A673 (cell line): ENCODE data around the gene EEFSEC. TPM values are rescaled to one million over a fixed set of nuclear protein-coding genes. Genes with fewer than 3 reads are reported as not detected.

Source experiments
- BruUV-seq: library from RNA; stranded (reverse); fragments of 400-500 nt; replicated peaks from 2 replicates; lab custom pipeline; 2021; lab: Mats Ljungman, UMichigan
- CTCF ChIA-PET: fragments of 300-600 bp; sonication (Branson Sonifier 250); formaldehyde crosslinking; loops from one replicate; lab custom pipeline; 2022; ENCODE audit warnings: antibody characterized with exemption; lab: Charles Lee
- POLR2A ChIA-PET: fragments of 300-600 bp; sonication (Branson Sonifier 250); formaldehyde crosslinking; loops from one replicate; lab custom pipeline; 2022; ENCODE audit warnings: antibody characterized with exemption; ENCODE audit not compliant: low non-redundant PET; lab: Charles Lee
- DNase-seq: peaks from one replicate; pipeline ENCODE4 v3.0.0-alpha.2; 2015; ENCODE audit warnings: low spot score
- H3K27ac ChIP-seq: fragments of 200-600 bp; sonication (generic); 2 replicates; pipeline ENCODE4 v1.5.1; 2016; ENCODE audit warnings: mixed run types, low read depth, mild to moderate bottlenecking, mixed read lengths, antibody characterized with exemption, low read length; ENCODE audit not compliant: poor library complexity, severe bottlenecking
- H3K27me3 ChIP-seq: fragments of 200-600 bp; sonication (generic); replicated peaks from 2 replicates; pipeline ENCODE4 v1.6.1; 2017; ENCODE audit warnings: mixed run types, low read depth, mild to moderate bottlenecking, mixed read lengths, antibody characterized with exemption, low read length; ENCODE audit not compliant: insufficient read depth, poor library complexity
- H3K36me3 ChIP-seq: fragments of 200-600 bp; sonication (generic); 2 replicates; pipeline ENCODE4 v1.6.1; 2016; ENCODE audit warnings: mixed run types, mild to moderate bottlenecking, mixed read lengths, antibody characterized with exemption, low read length; ENCODE audit not compliant: insufficient read depth, poor library complexity, severe bottlenecking
- H3K4me1 ChIP-seq: fragments of 200-600 bp; sonication (generic); 2 replicates; pipeline ENCODE4 v1.6.1; 2017; ENCODE audit warnings: mixed run types, mild to moderate bottlenecking, mixed read lengths, antibody characterized with exemption, low read length; ENCODE audit not compliant: insufficient read depth, poor library complexity, severe bottlenecking
- H3K4me3 ChIP-seq: fragments of 200-600 bp; sonication (generic); 2 replicates; pipeline ENCODE4 v1.5.1; 2016; ENCODE audit warnings: low read depth, mixed run types, mild to moderate bottlenecking, mixed read lengths, low read length; ENCODE audit not compliant: poor library complexity, severe bottlenecking
- H3K9me3 ChIP-seq: fragments of 200-600 bp; sonication (generic); 2 replicates; pipeline ENCODE4 v1.6.1; 2016; ENCODE audit warnings: mixed run types, low read depth, mild to moderate bottlenecking, mixed read lengths, antibody characterized with exemption, low read length; ENCODE audit not compliant: poor library complexity, severe bottlenecking
- EZH2 ChIP-seq: fragments of 200-600 bp; sonication (generic); IDR thresholded peaks from 2 replicates; pipeline ENCODE4 v1.6.1; 2017; ENCODE audit warnings: borderline replicate concordance, low read depth, mild to moderate bottlenecking, mixed read lengths, antibody characterized with exemption, low read length; ENCODE audit not compliant: poor library complexity, severe bottlenecking
- intact Hi-C: fragments of 100-400 bp; cut with micrococcal nuclease; formaldehyde crosslinking; loops from one replicate; pipeline ENCODE4 v1.10.0; 2022; ENCODE audit not compliant: unreplicated experiment
- total RNA-seq: library from RNA; stranded (reverse); gene quantifications from 2 replicates; pipeline ENCODE4 v1.2.3, GENCODE V29; 2021
- TF ChIP-seq, protein P1 (sequence below): fragments of 300-800, 200-600 bp; sonication (generic); conservative IDR thresholded peaks from 2 replicates; pipeline ENCODE4 v1.5.1; 2017; ENCODE audit warnings: low read depth, mild to moderate bottlenecking, antibody characterized with exemption, low read length, moderate library complexity, mixed read lengths

The EEFSEC gene
- total RNA-seq, 1 experiment from 2014 or later: 19.7 TPM

DNA sequence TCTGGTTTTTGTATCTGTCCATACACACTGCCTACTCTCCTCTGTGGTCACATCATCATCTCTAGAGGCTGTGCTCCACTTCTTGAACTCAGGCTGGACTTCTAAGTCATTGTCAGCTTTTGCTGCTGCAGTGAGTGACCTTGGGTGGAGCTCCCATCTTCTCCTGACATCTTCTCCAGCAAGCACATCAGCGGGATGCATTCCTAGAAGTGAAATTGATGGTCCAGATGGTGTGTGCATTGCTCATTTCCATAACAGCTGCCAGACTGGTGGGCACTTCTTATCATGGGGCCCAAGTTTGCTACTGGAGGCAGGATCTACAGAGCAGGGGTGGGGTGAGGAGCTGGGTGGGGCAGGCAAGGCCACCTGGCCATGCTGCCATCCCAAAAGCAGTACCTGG, 203.5 kb downstream of the EEFSEC start:
- Histone ChIP-seq H3K4me3 (no peak overlapping the region), H3K4me1 (no peaks in the 10 kb centered on the region), H3K9me3 (no peaks in the 10 kb centered on the region), H3K27ac (no peak overlapping the region), H3K36me3 (no peaks in the 10 kb centered on the region), H3K27me3 (no peaks in the 10 kb centered on the region)
- TF ChIP-seq, protein P1, sequence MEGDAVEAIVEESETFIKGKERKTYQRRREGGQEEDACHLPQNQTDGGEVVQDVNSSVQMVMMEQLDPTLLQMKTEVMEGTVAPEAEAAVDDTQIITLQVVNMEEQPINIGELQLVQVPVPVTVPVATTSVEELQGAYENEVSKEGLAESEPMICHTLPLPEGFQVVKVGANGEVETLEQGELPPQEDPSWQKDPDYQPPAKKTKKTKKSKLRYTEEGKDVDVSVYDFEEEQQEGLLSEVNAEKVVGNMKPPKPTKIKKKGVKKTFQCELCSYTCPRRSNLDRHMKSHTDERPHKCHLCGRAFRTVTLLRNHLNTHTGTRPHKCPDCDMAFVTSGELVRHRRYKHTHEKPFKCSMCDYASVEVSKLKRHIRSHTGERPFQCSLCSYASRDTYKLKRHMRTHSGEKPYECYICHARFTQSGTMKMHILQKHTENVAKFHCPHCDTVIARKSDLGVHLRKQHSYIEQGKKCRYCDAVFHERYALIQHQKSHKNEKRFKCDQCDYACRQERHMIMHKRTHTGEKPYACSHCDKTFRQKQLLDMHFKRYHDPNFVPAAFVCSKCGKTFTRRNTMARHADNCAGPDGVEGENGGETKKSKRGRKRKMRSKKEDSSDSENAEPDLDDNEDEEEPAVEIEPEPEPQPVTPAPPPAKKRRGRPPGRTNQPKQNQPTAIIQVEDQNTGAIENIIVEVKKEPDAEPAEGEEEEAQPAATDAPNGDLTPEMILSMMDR: no peak
- TF ChIP-seq EZH2: no peak
- CTCF ChIA-PET: no interaction called here
- intact Hi-C loops: no loop called here
- POLR2A ChIA-PET: no interaction called here
- BruUV-seq: no TSS peak
- DNase-seq: no peak

DNA sequence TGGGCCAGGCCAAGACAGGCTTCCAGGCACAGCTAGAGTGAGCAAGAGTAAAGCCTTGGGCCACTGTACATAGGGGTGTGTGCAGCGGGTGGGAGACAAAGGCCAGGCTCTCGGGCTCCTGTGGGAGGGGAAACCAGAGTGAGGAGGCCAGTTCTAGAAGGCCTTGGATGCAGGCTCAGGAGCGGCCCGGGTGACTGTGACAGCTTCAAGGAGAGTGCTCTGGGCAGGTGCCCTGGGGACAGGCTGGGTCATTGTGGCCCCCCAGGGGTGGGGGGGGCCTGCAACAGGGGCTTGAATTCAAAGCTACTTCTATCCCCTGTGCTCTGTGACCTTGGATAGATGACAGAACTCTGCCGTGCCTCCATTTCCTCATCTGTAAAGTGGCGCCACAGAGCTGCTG, 204.3 kb downstream of the EEFSEC start:
- Histone ChIP-seq H3K27ac (no peak overlapping the region), H3K27me3 (no peaks in the 10 kb centered on the region), H3K4me1 (no peaks in the 10 kb centered on the region), H3K4me3 (no peak overlapping the region), H3K36me3 (no peaks in the 10 kb centered on the region), H3K9me3 (no peaks in the 10 kb centered on the region)
- CTCF ChIA-PET: no interaction called here
- POLR2A ChIA-PET: interaction anchor here (0.7 kb wide), 1 partner anchor 49 kb away, joined by 3 read pairs; no protein-coding TSS in a partner anchor
- intact Hi-C loops: no loop called here
- BruUV-seq: no TSS peak
- no peak for DNase-seq
- TF ChIP-seq, protein P1: no peak
- TF ChIP-seq EZH2: no peak

DNA sequence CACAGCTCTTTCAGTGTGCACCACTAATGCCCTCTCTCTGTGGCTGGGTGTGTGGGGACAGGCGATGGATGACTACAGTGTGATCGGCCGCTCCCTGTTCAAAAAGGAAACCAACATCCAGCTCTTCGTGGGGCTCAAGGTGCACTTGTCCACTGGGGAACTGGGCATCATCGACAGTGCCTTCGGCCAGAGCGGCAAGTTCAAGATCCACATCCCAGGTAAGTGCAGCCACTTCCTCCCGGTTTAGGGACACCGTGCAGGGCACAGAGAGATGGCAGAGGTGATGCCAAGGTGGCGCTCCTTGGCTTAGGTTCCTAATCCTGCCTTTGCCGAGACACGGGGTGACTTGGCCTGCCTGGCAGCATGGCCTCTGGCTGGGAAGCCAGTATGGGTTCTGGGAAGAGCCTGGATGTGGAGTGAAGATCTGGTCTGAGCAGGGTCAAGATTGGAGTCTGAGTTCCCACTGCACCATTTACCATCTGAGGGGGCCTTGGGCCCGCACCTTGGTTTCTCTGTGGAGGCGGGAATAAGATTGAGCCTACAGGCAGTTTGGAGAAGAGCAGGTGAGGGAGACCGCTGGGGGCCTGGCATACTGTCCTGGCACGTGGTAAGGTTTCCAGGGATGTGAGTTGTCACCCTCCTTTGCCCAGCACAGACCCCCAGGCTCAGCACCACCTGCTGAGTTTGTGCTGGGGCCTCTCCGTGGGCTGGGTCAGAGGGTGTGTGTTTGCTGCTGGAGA, 205.0 kb downstream of the EEFSEC start:
- TF ChIP-seq EZH2: no peak
- TF ChIP-seq, protein P1: no peak
- no peak for DNase-seq
- Histone ChIP-seq H3K27me3 (no peaks in the 10 kb centered on the region), H3K36me3 (no peaks in the 10 kb centered on the region), H3K4me1 (no peaks in the 10 kb centered on the region), H3K27ac (no peak overlapping the region), H3K9me3 (no peaks in the 10 kb centered on the region), H3K4me3 (no peak overlapping the region)
- intact Hi-C loops: no loop called here
- ChIA-PET CTCF (no interaction called here), POLR2A (no interaction called here)
- no TSS peak for BruUV-seq
